GM18507 (cell line): Measurements from ENCODE around the gene LHCGR.
"Not testable (repeated sequence)": the region's sequence is repeated elsewhere in the genome, so short reads cannot be mapped to it uniquely, and the experiment has no call there.

Experiments used
- DNase-seq: peaks from one replicate; pipeline ENCODE4 v3.0.0; 2011; ENCODE audit warnings: low read depth; ENCODE audit not compliant: insufficient read length; ENCODE audit errors: extremely low spot score
- FAIRE-seq: peaks from 2 replicates; lab custom pipeline; 2011; peaks lifted over from hg19 to GRCh38; lab: Jason Lieb, UNC

Gene LHCGR

GRCh38 chr2:48749291-48750127 is 6.0 kb downstream of the LHCGR start:
- DNase-seq: no peak
- FAIRE-seq: no peak

GRCh38 chr2:48747319-48747718 is 8.2 kb downstream of the LHCGR start:
- no peak for FAIRE-seq
- no peak for DNase-seq

- not testable (repeated sequence) for FAIRE-seq, DNase-seq
Measured at GRCh38 chr2:48739236-48739635, 16.3 kb downstream of the LHCGR start.

- DNase-seq (no peak), FAIRE-seq (no peak)
Measured at GRCh38 chr2:48738806-48739205, 16.7 kb downstream of the LHCGR start.

- FAIRE-seq: no peak
Measured at GRCh38 chr2:48736251-48736650, 19.3 kb downstream of the LHCGR start.

GRCh38 chr2:48734576-48735303 is 20.8 kb downstream of the LHCGR start:
- FAIRE-seq: no peak

More at GRCh38 chr2:48736251-48736650, 19.3 kb downstream of the LHCGR start:
- no peak for DNase-seq

GRCh38 chr2:48733067-48733503 is 22.4 kb downstream of the LHCGR start:
- FAIRE-seq (no peak), DNase-seq (no peak)

More at GRCh38 chr2:48734576-48735303, 20.8 kb downstream of the LHCGR start:
- no peak for DNase-seq

GRCh38 chr2:48728840-48729239 is 26.7 kb downstream of the LHCGR start:
- FAIRE-seq (no peak), DNase-seq (no peak)

- FAIRE-seq: no peak
Measured at GRCh38 chr2:48728295-48728694, 27.2 kb downstream of the LHCGR start.

GRCh38 chr2:48727560-48727959 is 28.0 kb downstream of the LHCGR start:
- FAIRE-seq (no peak), DNase-seq (no peak)

More at GRCh38 chr2:48728295-48728694, 27.2 kb downstream of the LHCGR start:
- DNase-seq: no peak

GRCh38 chr2:48725696-48726494 is 29.6 kb downstream of the LHCGR start:
- DNase-seq (no peak), FAIRE-seq (no peak)

GRCh38 chr2:48724278-48724677 is 31.2 kb downstream of the LHCGR start:
- FAIRE-seq: no peak
- DNase-seq: no peak

GRCh38 chr2:48723129-48723528 is 32.4 kb downstream of the LHCGR start:
- FAIRE-seq (no peak), DNase-seq (no peak)

- FAIRE-seq (no peak), DNase-seq (no peak)
Measured at GRCh38 chr2:48722391-48722790, 33.1 kb downstream of the LHCGR start.

- DNase-seq: no peak
- no peak for FAIRE-seq
Measured at GRCh38 chr2:48721158-48721557, 34.4 kb downstream of the LHCGR start.

- DNase-seq (no peak), FAIRE-seq (no peak)
Measured at GRCh38 chr2:48719480-48720177, 35.9 kb downstream of the LHCGR start.

GRCh38 chr2:48717846-48718245 is 37.7 kb downstream of the LHCGR start:
- no peak for FAIRE-seq
- no peak for DNase-seq

GRCh38 chr2:48715956-48716355 is 39.6 kb downstream of the LHCGR start:
- DNase-seq (no peak), FAIRE-seq (no peak)
